ENCODE results near the gene SLC10A4.

DNA sequence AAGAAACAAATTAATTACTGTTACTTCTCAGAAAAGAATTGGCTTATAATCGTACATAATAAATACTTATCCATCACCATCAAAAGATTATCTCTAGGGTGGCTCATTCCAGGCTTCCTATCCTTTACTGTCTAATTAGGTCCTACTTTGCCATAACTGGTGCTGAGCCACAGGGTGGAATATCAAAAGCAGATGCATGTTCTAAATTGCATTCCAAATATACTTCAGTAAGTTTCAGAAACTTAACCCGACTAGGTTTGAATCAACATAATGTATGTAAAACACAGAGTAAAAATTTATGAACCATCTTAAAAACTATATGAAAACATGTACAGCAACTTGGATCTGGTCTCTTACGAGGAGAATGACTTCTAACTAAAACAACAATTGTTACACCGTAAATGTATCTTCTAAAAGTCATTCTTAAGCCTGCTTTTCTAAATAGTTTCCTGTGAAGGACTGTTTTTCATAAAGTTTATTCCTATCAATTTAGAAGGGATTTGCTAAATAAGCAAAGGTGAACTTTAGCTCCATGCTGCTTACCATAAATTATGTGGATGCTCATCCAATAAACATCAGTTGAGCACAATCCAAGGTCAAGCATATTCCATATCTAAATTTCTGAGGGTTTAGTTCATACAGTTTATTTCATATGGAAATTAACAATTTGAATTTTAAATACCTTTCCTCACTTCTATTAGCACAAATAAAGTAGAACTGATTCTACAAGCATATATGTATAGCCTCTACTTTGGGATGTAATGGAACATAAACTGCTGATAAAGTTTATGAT lies 20.3 kb downstream of the SLC10A4 start:
- TF ChIP-seq, protein P1, sequence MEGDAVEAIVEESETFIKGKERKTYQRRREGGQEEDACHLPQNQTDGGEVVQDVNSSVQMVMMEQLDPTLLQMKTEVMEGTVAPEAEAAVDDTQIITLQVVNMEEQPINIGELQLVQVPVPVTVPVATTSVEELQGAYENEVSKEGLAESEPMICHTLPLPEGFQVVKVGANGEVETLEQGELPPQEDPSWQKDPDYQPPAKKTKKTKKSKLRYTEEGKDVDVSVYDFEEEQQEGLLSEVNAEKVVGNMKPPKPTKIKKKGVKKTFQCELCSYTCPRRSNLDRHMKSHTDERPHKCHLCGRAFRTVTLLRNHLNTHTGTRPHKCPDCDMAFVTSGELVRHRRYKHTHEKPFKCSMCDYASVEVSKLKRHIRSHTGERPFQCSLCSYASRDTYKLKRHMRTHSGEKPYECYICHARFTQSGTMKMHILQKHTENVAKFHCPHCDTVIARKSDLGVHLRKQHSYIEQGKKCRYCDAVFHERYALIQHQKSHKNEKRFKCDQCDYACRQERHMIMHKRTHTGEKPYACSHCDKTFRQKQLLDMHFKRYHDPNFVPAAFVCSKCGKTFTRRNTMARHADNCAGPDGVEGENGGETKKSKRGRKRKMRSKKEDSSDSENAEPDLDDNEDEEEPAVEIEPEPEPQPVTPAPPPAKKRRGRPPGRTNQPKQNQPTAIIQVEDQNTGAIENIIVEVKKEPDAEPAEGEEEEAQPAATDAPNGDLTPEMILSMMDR (IDR thresholded peaks at IDR 0.05) = no peak
- TF ChIP-seq POLR2A (IDR thresholded peaks at IDR 0.05) (no peak), POLR2AphosphoS5 (IDR thresholded peaks at IDR 0.05) (no peak)

All from breast epithelium (tissue), 3 donors.